CD4-positive, alpha-beta T cell (primary cell): ENCODE results near the gene TCF7L2. TPM values are rescaled to one million over a fixed set of nuclear protein-coding genes. Genes with fewer than 3 reads are reported as not detected.

Experiments used
- ATAC-seq: fragments of 200-7000 bp; cut with Tn5 transposase; one replicate; pipeline ENCODE4 v1.10.0; 2022; ENCODE audit warnings: mild to moderate bottlenecking; ENCODE audit not compliant: poor library complexity
- CTCF ChIA-PET: fragments of 350-600 bp; sonication (Branson Sonifier 250); formaldehyde crosslinking; loops from one replicate; lab custom pipeline; 2021; ENCODE audit warnings: antibody characterized with exemption, inconsistent platforms; lab: Charles Lee
- POLR2A ChIA-PET: fragments of 350-600 bp; sonication (Branson Sonifier 250); formaldehyde crosslinking; loops from one replicate; lab custom pipeline; 2021; ENCODE audit warnings: antibody characterized with exemption, inconsistent platforms; lab: Charles Lee
- DNase-seq, 14 experiments: peaks; one replicate each; pipeline ENCODE4 v3.0.0-alpha.2; 2013 to 2020; ENCODE audit warnings: mixed read lengths in 2 of 14
- H3K27ac ChIP-seq, 2 donors: one replicate each; pipeline versions ENCODE4 v1.5.1 to v1.7.0; 2013; ENCODE audit warnings: low read length in 2 of 2, low read depth in 1 of 2, mild to moderate bottlenecking in 1 of 2
- H3K27me3 ChIP-seq, 2 experiments: 1 replicate in 1 of 2; 2 replicates in 1 of 2; pipeline versions ENCODE4 v1.6.1 to v1.7.0; 2013; ENCODE audit warnings: low read length in 2 of 2, control low read depth in 1 of 2, mild to moderate bottlenecking in 1 of 2, moderate library complexity in 1 of 2; ENCODE audit not compliant: insufficient read depth in 2 of 2, control insufficient read depth in 1 of 2
- H3K36me3 ChIP-seq: one replicate; pipeline ENCODE4 v1.6.1; 2013; ENCODE audit warnings: low read length, control low read depth; ENCODE audit not compliant: insufficient read depth
- H3K4me1 ChIP-seq: one replicate; pipeline ENCODE4 v1.6.1; 2013; ENCODE audit warnings: low read length, control low read depth; ENCODE audit not compliant: insufficient read depth
- H3K4me3 ChIP-seq: one replicate; pipeline ENCODE4 v1.5.1; 2013; ENCODE audit warnings: mild to moderate bottlenecking, low read length, moderate library complexity
- H3K9me3 ChIP-seq, 2 experiments: 1 replicate in 1 of 2; 2 replicates in 1 of 2; pipeline versions ENCODE4 v1.6.1 to v1.7.0; 2013; ENCODE audit warnings: low read length in 2 of 2, mild to moderate bottlenecking in 2 of 2, control low read depth in 1 of 2, moderate library complexity in 1 of 2; ENCODE audit not compliant: control insufficient read depth in 1 of 2, insufficient read depth in 1 of 2
- H3K27ac Mint-ChIP-seq: one replicate; pipeline ENCODE4 v1.8.0; 2020; ENCODE audit warnings: mixed read lengths
- H3K27me3 Mint-ChIP-seq: one replicate; pipeline ENCODE4 v1.8.0; 2021; ENCODE audit warnings: mixed read lengths
- H3K36me3 Mint-ChIP-seq: one replicate; pipeline ENCODE4 v1.8.0; 2021; ENCODE audit warnings: low read depth, mixed read lengths
- H3K4me1 Mint-ChIP-seq: one replicate; pipeline ENCODE4 v1.8.0; 2021; ENCODE audit warnings: low read depth, mixed read lengths
- H3K4me3 Mint-ChIP-seq: one replicate; pipeline ENCODE4 v1.8.0; 2020; ENCODE audit warnings: mild to moderate bottlenecking, mixed read lengths
- H3K9me3 Mint-ChIP-seq: one replicate; pipeline ENCODE4 v1.8.0; 2020; ENCODE audit warnings: mixed read lengths
- intact Hi-C, 2 experiments: fragments of 100-400 bp; cut with DNase I in 1 of 2; cut with micrococcal nuclease in 1 of 2; formaldehyde crosslinking; loops; one replicate each; pipeline versions ENCODE4 v1.15.1 to v1.9.0; 2023 to 2025; cut with DNase I, micrococcal nuclease
- total RNA-seq, 174 experiments: library from RNA in 2 of 174; stranded (reverse) in 2 of 174; gene quantifications; one replicate each; pipeline ENCODE4 v1.2.3 and lab custom pipeline; 2021 to 2026
- TF ChIP-seq, protein P1 (sequence below): fragments of 200-600 bp; IDR thresholded peaks from one replicate; pipeline ENCODE4 v1.8.0; 2022; ENCODE audit warnings: antibody characterized with exemption, mild to moderate bottlenecking

TCF7L2 gene
- total RNA-seq, 2 experiments from 2014 or later, result 4.2 to 4.4 TPM

- DNase-seq, result peak in 11 of 14 experiments; percentile 7 to 81 (median 29)
- Mint-ChIP-seq H3K4me3 (peak overlapping the region; percentile 94), H3K36me3 (peaks cover 19% of the 10 kb centered on the region), H3K9me3 (no peaks in the 10 kb centered on the region), H3K27me3 (peaks cover 56% of the 10 kb centered on the region), H3K4me1 (peaks cover 44% of the 10 kb centered on the region), H3K27ac (peak overlapping the region; percentile 79)
- H3K4me3 ChIP-seq, result peak overlapping the region; percentile 72
- H3K4me1 ChIP-seq, result peaks cover 28% of the 10 kb centered on the region
- H3K9me3 ChIP-seq, result no peaks in the 10 kb centered on the region
- ATAC-seq, result peak; percentile 35
- intact Hi-C loops, result no loop called here
- TF ChIP-seq, protein P1, sequence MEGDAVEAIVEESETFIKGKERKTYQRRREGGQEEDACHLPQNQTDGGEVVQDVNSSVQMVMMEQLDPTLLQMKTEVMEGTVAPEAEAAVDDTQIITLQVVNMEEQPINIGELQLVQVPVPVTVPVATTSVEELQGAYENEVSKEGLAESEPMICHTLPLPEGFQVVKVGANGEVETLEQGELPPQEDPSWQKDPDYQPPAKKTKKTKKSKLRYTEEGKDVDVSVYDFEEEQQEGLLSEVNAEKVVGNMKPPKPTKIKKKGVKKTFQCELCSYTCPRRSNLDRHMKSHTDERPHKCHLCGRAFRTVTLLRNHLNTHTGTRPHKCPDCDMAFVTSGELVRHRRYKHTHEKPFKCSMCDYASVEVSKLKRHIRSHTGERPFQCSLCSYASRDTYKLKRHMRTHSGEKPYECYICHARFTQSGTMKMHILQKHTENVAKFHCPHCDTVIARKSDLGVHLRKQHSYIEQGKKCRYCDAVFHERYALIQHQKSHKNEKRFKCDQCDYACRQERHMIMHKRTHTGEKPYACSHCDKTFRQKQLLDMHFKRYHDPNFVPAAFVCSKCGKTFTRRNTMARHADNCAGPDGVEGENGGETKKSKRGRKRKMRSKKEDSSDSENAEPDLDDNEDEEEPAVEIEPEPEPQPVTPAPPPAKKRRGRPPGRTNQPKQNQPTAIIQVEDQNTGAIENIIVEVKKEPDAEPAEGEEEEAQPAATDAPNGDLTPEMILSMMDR, result no peak
- ChIA-PET POLR2A (interaction anchor here (0.5 kb wide), 1 partner anchor 231 kb away, joined by 3 read pairs; no protein-coding TSS in a partner anchor), CTCF (no interaction called here)
- H3K36me3 ChIP-seq, result no peaks in the 10 kb centered on the region
- H3K27me3 ChIP-seq, result peaks cover 10 to 45% of the 10 kb centered on the region in 2 experiments
- H3K27ac ChIP-seq, result no peak overlapping the region
These were observed 1.6 kb downstream of the TCF7L2 start for GRCh38 chr10:112951359-112952281.

- Mint-ChIP-seq H3K27me3 (peaks cover 65% of the 10 kb centered on the region), H3K4me3 (peak overlapping the region; percentile 94), H3K36me3 (peaks cover 19% of the 10 kb centered on the region), H3K27ac (peak overlapping the region; percentile 79), H3K4me1 (peaks cover 44% of the 10 kb centered on the region), H3K9me3 (no peaks in the 10 kb centered on the region)
- POLR2A ChIA-PET, result no interaction called here
- peak overlapping the region; percentile 72 for H3K4me3 ChIP-seq
- no peak overlapping the region for H3K27ac ChIP-seq
- H3K36me3 ChIP-seq, result no peaks in the 10 kb centered on the region
- ATAC-seq, result no peak
- TF ChIP-seq, protein P1, result no peak
- CTCF ChIA-PET, result no interaction called here
- peaks cover 28% of the 10 kb centered on the region for H3K4me1 ChIP-seq
- no peaks in the 10 kb centered on the region for H3K9me3 ChIP-seq
- peaks cover 13 to 51% of the 10 kb centered on the region in 2 experiments for H3K27me3 ChIP-seq
- DNase-seq, result no peak
- intact Hi-C loops, result no loop called here
These were observed 2.5 kb downstream of the TCF7L2 start for GRCh38 chr10:112952282-112953173.
